Anterior cingulate cortex (tissue), 58 donors: ENCODE measurements around the gene ZDHHC23.

ENCODE experiments used
- DNase-seq, 58 donors: peaks; one replicate each; lab custom pipeline; 2025; lab: John Stamatoyannopoulos, UW

ZDHHC23 gene

GRCh38 chr3:113985541-113985940, 37.7 kb downstream of the ZDHHC23 start:
- DNase-seq, result no peak

GRCh38 chr3:114005481-114005880, 57.7 kb downstream of the ZDHHC23 start:
- DNase-seq, result peak in 6 of 58 donors; percentile 2 to 27 (median 8)

DNA sequence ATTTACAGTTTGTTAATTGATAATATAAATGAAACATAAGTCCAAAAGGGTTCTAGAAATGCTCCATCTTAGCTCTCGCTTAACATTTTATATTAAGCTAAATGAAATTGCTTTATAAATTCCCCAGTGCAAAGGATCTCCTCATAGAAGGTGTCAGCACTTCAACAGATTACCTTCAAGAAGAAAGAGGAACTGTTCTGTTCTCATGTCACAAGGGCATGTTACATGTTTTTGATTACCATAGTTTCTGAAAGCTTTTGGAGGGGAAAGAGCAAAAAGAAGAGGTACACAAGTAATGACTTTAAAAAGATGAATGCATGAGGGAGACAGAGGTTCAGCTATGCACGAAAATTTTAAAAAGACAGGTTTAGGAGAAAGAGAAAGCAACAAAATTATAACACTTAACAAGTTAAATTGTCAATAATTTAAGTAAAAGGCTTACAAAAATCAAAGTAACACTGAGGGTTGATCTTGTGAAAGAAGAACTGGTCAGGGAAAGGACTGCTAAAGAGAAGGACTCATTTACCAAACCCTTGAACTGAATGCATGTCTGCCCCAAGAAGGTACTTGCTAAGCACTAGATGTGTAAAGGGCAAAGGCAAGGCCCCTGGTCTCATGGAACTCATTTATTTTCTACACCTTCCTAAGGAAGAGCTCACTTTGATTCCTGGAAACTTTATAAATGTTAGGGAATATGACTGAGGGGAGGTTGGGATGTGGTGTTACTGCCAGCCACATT, 63.4 kb downstream of the ZDHHC23 start:
- DNase-seq, result no peak
